HG03460 (cell line): Measurements from ENCODE around the gene WDR87.
A peak's percentile ranks its signal among the peaks of the same experiment; 100 is the strongest.

Experiments
- ATAC-seq: cut with Tn5 transposase; IDR thresholded peaks from one replicate; pipeline ENCODE4 v1.9.1; 2021; ENCODE audit not compliant: unreplicated experiment

Gene WDR87

GRCh38 chr19:37905946-37906868, at the start of gene WDR87:
TSS of gene WDR87 (minus strand) at chr19:37906594. CDS start at chr19:37898239, 8,355 bp downstream.
- ATAC-seq: peak; percentile 29

- no peak for ATAC-seq
Measured at GRCh38 chr19:37955986-37956385, 49.6 kb upstream of the WDR87 start.

- no peak for ATAC-seq
Measured at GRCh38 chr19:37954421-37954874, 48.1 kb upstream of the WDR87 start.

GRCh38 chr19:37953918-37954303, 47.5 kb upstream of the WDR87 start:
- ATAC-seq: no peak

- no peak for ATAC-seq
Measured at GRCh38 chr19:37953171-37953917, 47.0 kb upstream of the WDR87 start.

- no peak for ATAC-seq
Measured at GRCh38 chr19:37951816-37952210, 45.4 kb upstream of the WDR87 start.

GRCh38 chr19:37950471-37951175, 44.2 kb upstream of the WDR87 start:
- ATAC-seq: no peak

GRCh38 chr19:37948362-37948761, 42.0 kb upstream of the WDR87 start:
- ATAC-seq: no peak

- ATAC-seq: no peak
Measured at GRCh38 chr19:37947778-37948177, 41.4 kb upstream of the WDR87 start.

GRCh38 chr19:37946132-37946531, 39.7 kb upstream of the WDR87 start:
- ATAC-seq: no peak

- no peak for ATAC-seq
Measured at GRCh38 chr19:37943480-37943879, 37.1 kb upstream of the WDR87 start.

- ATAC-seq: no peak
Measured at GRCh38 chr19:37942516-37942902, 36.1 kb upstream of the WDR87 start.

GRCh38 chr19:37941782-37942515, 35.6 kb upstream of the WDR87 start:
- no peak for ATAC-seq

- no peak for ATAC-seq
Measured at GRCh38 chr19:37938353-37938752, 32.0 kb upstream of the WDR87 start.

GRCh38 chr19:37936886-37937285, 30.5 kb upstream of the WDR87 start:
- no peak for ATAC-seq

GRCh38 chr19:37936166-37936565, 29.8 kb upstream of the WDR87 start:
- ATAC-seq: no peak

- ATAC-seq: no peak
Measured at GRCh38 chr19:37935341-37935740, 28.9 kb upstream of the WDR87 start.

- ATAC-seq: no peak
Measured at GRCh38 chr19:37933937-37934358, 27.6 kb upstream of the WDR87 start.

GRCh38 chr19:37932985-37933936, 26.9 kb upstream of the WDR87 start:
- ATAC-seq: no peak
